OCI-LY1 (cell line): ENCODE measurements around the gene KLF4.

ENCODE experiments used
- H2AFZ ChIP-seq: fragments of 200-600 bp; sonication (generic), shearing (Covaris generic); 2 replicates; pipeline ENCODE4 v1.6.0; 2014; ENCODE audit warnings: antibody characterized with exemption, mild to moderate bottlenecking, low read length
- H3F3A ChIP-seq: fragments of 200-600 bp; sonication (generic), shearing (Covaris generic); 2 replicates; pipeline ENCODE4 v1.6.0; 2014; ENCODE audit warnings: mild to moderate bottlenecking, antibody characterized with exemption, low read length, moderate library complexity; ENCODE audit not compliant: insufficient read depth
- H3K27ac ChIP-seq: fragments of 200-600 bp; sonication (generic); 2 replicates; pipeline ENCODE4 v1.5.1; 2014; ENCODE audit warnings: low read length, mixed run types, mild to moderate bottlenecking, low read depth; ENCODE audit not compliant: poor library complexity, severe bottlenecking
- H3K27me3 ChIP-seq: fragments of 200-600 bp; sonication (generic); 2 replicates; pipeline ENCODE4 v1.6.0; 2014; ENCODE audit warnings: antibody characterized with exemption, mild to moderate bottlenecking, low read length, moderate library complexity; ENCODE audit not compliant: insufficient read depth
- H3K36me3 ChIP-seq: fragments of 200-600 bp; sonication (generic); 2 replicates; pipeline ENCODE4 v1.6.1; 2014; ENCODE audit warnings: mild to moderate bottlenecking, antibody characterized with exemption, low read length, moderate library complexity, mixed read lengths; ENCODE audit not compliant: insufficient read depth
- H3K4me1 ChIP-seq: fragments of 200-600 bp; sonication (generic); 2 replicates; pipeline ENCODE4 v1.5.1; 2014; ENCODE audit warnings: mild to moderate bottlenecking, low read length, moderate library complexity; ENCODE audit not compliant: insufficient read depth, severe bottlenecking
- H3K4me2 ChIP-seq: fragments of 200-600 bp; sonication (generic), shearing (Covaris generic); 2 replicates; pipeline ENCODE4 v1.6.1; 2014; ENCODE audit warnings: low read length
- H3K4me3 ChIP-seq: fragments of 200-600 bp; sonication (generic); 2 replicates; pipeline ENCODE4 v1.5.1; 2014; ENCODE audit warnings: low read length, low read depth, mild to moderate bottlenecking, mixed read lengths; ENCODE audit not compliant: poor library complexity, severe bottlenecking
- H3K79me2 ChIP-seq: fragments of 200-600 bp; shearing (Covaris generic); 2 replicates; pipeline ENCODE4 v1.6.1; 2016; ENCODE audit warnings: mixed run types, low read length, mixed read lengths; ENCODE audit not compliant: insufficient read depth
- H3K9ac ChIP-seq: fragments of 200-600 bp; sonication (generic), shearing (Covaris generic); 2 replicates; pipeline ENCODE4 v1.6.1; 2014; ENCODE audit warnings: mild to moderate bottlenecking, low read length, mixed read lengths
- H3K9me2 ChIP-seq: fragments of 200-600 bp; sonication (generic), shearing (Covaris generic); 2 replicates; pipeline ENCODE4 v1.6.1; 2014; ENCODE audit warnings: low read depth, mild to moderate bottlenecking, low read length, mixed read lengths
- H3K9me3 ChIP-seq: fragments of 200-600 bp; shearing (Covaris generic); 2 replicates; pipeline ENCODE4 v1.6.1; 2014; ENCODE audit warnings: low read length, mixed read lengths
- H4K20me1 ChIP-seq: fragments of 200-600 bp; sonication (generic), shearing (Covaris generic); 2 replicates; pipeline ENCODE4 v1.6.0; 2016; ENCODE audit warnings: mild to moderate bottlenecking, low read length; ENCODE audit not compliant: insufficient read depth
- CTCF ChIP-seq: fragments of 200-600 bp; sonication (generic), shearing (Covaris generic); IDR thresholded peaks from 2 replicates; pipeline ENCODE4 v1.5.1; 2017; ENCODE audit warnings: mild to moderate bottlenecking, antibody characterized with exemption, low read length, moderate library complexity, mixed read lengths
- EZH2 ChIP-seq: fragments of 200-600 bp; sonication (generic), shearing (Covaris generic); IDR thresholded peaks from 2 replicates; pipeline ENCODE4 v1.8.0; 2017; ENCODE audit warnings: borderline replicate concordance, mixed run types, mild to moderate bottlenecking, antibody characterized with exemption, low read length, moderate library complexity, mixed read lengths

Gene KLF4

DNA sequence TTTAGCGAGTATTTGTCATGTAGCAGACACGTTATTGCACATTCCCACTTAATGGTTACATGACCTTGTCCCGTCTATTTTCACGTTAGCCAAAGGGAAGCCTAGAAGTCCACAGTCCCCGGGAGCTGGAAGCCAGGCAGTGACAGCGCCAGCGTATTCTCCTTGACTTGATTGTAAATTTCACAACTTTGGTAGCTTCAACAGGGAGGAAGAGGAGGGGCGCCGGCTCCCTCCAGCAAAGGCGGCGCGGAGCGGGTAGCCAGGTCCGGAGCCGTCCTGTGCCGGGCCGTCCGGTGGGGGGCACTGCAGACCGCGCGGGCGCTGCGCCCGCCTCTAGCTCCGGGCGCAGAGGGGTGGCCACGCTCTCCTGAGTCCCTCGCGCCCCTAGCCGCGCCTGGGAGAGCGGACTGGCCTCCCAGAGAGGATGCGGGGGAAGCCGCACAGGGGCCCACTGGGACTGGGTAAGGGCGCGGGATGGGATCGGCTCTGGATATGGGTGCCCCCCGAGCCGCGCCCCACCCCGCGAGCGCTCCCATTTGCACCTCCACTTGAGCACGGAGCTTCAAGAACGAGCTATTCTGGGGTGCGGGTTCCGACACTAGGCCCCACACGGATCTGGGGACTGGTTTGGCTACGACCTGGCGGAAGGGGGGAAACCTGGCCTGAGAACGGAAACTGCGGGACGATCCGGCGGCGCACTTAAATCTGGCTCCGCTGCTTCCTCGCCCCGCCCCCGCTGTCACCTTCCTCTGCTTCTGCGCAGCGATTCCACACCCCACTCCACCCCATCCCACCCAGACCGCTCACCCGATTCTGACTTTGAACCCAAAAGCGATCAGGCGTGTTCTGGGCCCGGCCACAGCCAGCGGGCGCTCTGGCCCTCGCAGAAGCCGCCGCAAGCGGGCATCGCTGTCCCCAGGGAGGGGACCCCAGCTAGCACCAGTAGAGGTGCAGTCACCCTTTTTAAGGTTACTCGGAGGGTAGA, 23.8 kb downstream of the KLF4 start:
- no peak overlapping the region for H3K4me2 ChIP-seq

DNA sequence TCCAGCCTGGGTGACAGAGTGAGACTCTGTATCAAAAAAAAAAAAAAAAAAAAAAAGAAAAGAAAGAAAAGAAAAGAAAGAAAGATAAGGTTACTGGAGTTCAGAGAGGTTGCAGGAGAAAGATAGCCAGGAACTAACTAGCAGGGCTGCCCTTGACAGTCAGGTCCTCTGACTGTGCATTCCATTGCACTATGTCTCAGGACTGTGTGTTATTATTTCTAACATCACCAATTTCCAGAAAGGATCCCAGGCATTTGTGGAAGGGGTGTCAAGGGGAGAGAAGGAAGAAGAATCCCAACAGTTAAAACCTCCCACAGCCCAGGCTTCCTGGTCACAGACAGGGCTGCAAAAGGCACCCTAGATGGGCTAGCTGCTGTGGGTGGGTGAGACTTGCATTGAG, 25.1 kb downstream of the KLF4 start:
- Histone ChIP-seq H3K27me3 (no peaks in the 10 kb centered on the region), H3K4me3 (no peak overlapping the region), H3K4me1 (no peaks in the 10 kb centered on the region), H3K79me2 (no peaks in the 10 kb centered on the region), H3K36me3 (no peaks in the 10 kb centered on the region), H4K20me1 (no peaks in the 10 kb centered on the region), H3F3A (no peaks in the 10 kb centered on the region), H3K27ac (no peak overlapping the region), H3K9ac (no peak overlapping the region), H3K9me3 (no peaks in the 10 kb centered on the region), H3K9me2 (no peaks in the 10 kb centered on the region), H2AFZ (no peak overlapping the region), H3K4me2 (no peak overlapping the region)
- TF ChIP-seq CTCF (no peak), EZH2 (no peak)

More for the DNA sequence above, 23.8 kb downstream of the KLF4 start:
- H3K9ac ChIP-seq, result no peak overlapping the region
- H3K27ac ChIP-seq, result no peak overlapping the region
- no peak for TF ChIP-seq EZH2
- TF ChIP-seq CTCF, result no peak
- no peaks in the 10 kb centered on the region for H3K9me3 ChIP-seq
- no peaks in the 10 kb centered on the region for H3K4me1 ChIP-seq
- H3K79me2 ChIP-seq, result no peaks in the 10 kb centered on the region
- H2AFZ ChIP-seq, result no peak overlapping the region
- no peaks in the 10 kb centered on the region for H3K36me3 ChIP-seq
- H3K4me3 ChIP-seq, result no peak overlapping the region
- H3F3A ChIP-seq, result no peaks in the 10 kb centered on the region
- H4K20me1 ChIP-seq, result no peaks in the 10 kb centered on the region
- no peaks in the 10 kb centered on the region for H3K27me3 ChIP-seq
- H3K9me2 ChIP-seq, result no peaks in the 10 kb centered on the region

DNA sequence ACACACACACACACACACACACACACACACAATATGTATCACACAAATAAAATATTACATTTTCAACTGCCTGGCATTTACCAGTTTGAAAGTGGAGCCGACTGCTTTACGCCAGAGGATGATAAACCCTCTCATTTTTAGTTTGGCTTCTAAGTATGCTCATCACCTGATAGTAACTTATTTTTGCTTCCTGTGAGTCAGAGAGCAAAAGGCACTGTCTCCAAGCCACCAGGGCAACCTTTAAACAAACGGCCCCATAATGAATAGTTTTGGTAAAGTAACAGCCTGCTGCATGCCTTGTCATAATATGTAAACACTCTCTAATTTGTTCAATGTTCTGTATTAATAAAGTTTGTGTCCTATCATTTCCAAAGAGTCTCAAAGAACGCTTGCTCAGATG, 26.9 kb downstream of the KLF4 start:
- TF ChIP-seq EZH2, result no peak
- TF ChIP-seq CTCF, result no peak

More for the DNA sequence above, 26.9 kb downstream of the KLF4 start:
- Histone ChIP-seq H3K36me3 (no peaks in the 10 kb centered on the region), H3K27me3 (no peaks in the 10 kb centered on the region), H2AFZ (no peak overlapping the region), H3K4me2 (no peak overlapping the region), H3K4me3 (no peak overlapping the region), H3K27ac (no peak overlapping the region), H3K79me2 (no peaks in the 10 kb centered on the region), H4K20me1 (no peaks in the 10 kb centered on the region), H3F3A (no peaks in the 10 kb centered on the region), H3K9me2 (no peaks in the 10 kb centered on the region), H3K9me3 (no peaks in the 10 kb centered on the region), H3K9ac (no peak overlapping the region), H3K4me1 (no peaks in the 10 kb centered on the region)
